Sigmoid colon (tissue), 7 donors: Measurements from ENCODE around the gene MAGI2. TPM values are rescaled to one million over a fixed set of nuclear protein-coding genes. Genes with fewer than 3 reads are reported as not detected.

Experiments
- DNase-seq: peaks from one replicate; pipeline ENCODE4 v3.0.0-alpha.2; 2019
- H3K27ac ChIP-seq, 4 donors: fragments of 200-600 bp; sonication (generic); one replicate each; pipeline ENCODE4 v1.5.1; 2016 to 2019; ENCODE audit warnings: mild to moderate bottlenecking in 1 of 4
- H3K27me3 ChIP-seq, 3 donors: fragments of 200-600 bp; sonication (generic); one replicate each; pipeline ENCODE4 v1.5.1; 2019; ENCODE audit warnings: mild to moderate bottlenecking in 1 of 3
- H3K36me3 ChIP-seq, 4 donors: fragments of 200-600 bp; sonication (generic); one replicate each; pipeline ENCODE4 v1.5.1; 2016 to 2019
- H3K4me1 ChIP-seq, 4 donors: fragments of 200-600 bp; sonication (generic); one replicate each; pipeline ENCODE4 v1.5.1; 2017 to 2019
- H3K4me3 ChIP-seq, 4 donors: fragments of 200-600 bp; sonication (generic); one replicate each; pipeline ENCODE4 v1.5.1; 2017 to 2019; ENCODE audit warnings: mild to moderate bottlenecking in 2 of 4, moderate library complexity in 1 of 4
- H3K9me3 ChIP-seq, 4 donors: fragments of 200-600 bp in 3 of 4; sonication (generic) in 3 of 4; one replicate each; pipeline versions ENCODE4 v1.5.1 to v1.6.1; 2013 to 2019
- CTCF ChIP-seq, 4 experiments: fragments of 450-650 bp in 3 of 4; fragments of 200-600 bp in 1 of 4; IDR thresholded peaks; one replicate each; pipeline ENCODE4 v1.5.1; 2016 to 2019; ENCODE audit warnings: antibody characterized with exemption in 4 of 4, mild to moderate bottlenecking in 3 of 4, moderate library complexity in 2 of 4
- EP300 ChIP-seq, 4 donors: sonication (generic); formaldehyde crosslinking; IDR thresholded peaks; one replicate each; pipeline ENCODE4 v1.6.1; 2017; ENCODE audit warnings: antibody characterized with exemption in 4 of 4
- POLR2A ChIP-seq, 2 donors: fragments of 450-650 bp; IDR thresholded peaks; one replicate each; pipeline ENCODE4 v1.6.1; 2016; ENCODE audit warnings: antibody characterized with exemption in 2 of 2, mild to moderate bottlenecking in 2 of 2, moderate library complexity in 2 of 2
- POLR2AphosphoS5 ChIP-seq, 4 donors: sonication (generic); formaldehyde crosslinking; IDR thresholded peaks; one replicate each; pipeline ENCODE4 v1.6.1; 2017; ENCODE audit warnings: antibody characterized with exemption in 4 of 4
- WGBS, 2 donors: extraction: QIAGEN DNeasy Blood & Tissue Kit; methylation state at CpG; one replicate each; pipeline ENCODE4 v1.1.7; 2013; 5-methylcytosine and 5-hydroxymethylcytosine counted together
- intact Hi-C: fragments of 100-400 bp; cut with DNase I; formaldehyde crosslinking; loops from one replicate; pipeline ENCODE4 v1.15.1; 2023
- polyA plus RNA-seq, 3 donors: library from polyadenylated mRNA; stranded (reverse); fragments of 200-250 nt; gene quantifications; one replicate each; pipeline ENCODE4 v1.2.3, GENCODE V29; 2013
- total RNA-seq, 4 donors: library from RNA; depleted of rRNA; stranded (reverse); fragments of >200 nt; gene quantifications; one replicate each; pipeline ENCODE4 v1.1.0, GENCODE V29; 2016
- donor health status: healthy with polysubstance abuse.
- donor health status: Bipolar disorder and iron deficiency.
- donor health status: healthy.

The MAGI2 gene
- total and polyA plus RNA-seq, 7 donors = 0.69 to 26.9 (median 14.7) TPM

- DNase-seq = no peak
- intact Hi-C loops = no loop called here
- 86 to 91% methylated on average over 2 of the region's 2 CpGs for WGBS, 2 donors
Measured at GRCh38 chr7:78395298-78396036, 1058.0 kb downstream of the MAGI2 start.

GRCh38 chr7:78389022-78389421, 1064.4 kb downstream of the MAGI2 start:
- Histone ChIP-seq H3K27ac (no peak overlapping the region), H3K36me3 (no peaks in the 10 kb centered on the region), H3K4me3 (no peak overlapping the region), H3K9me3 (no peaks in the 10 kb centered on the region), H3K4me1 (peaks cover 0 to 14% (median 5%) of the 10 kb centered on the region in 4 donors), H3K27me3 (no peaks in the 10 kb centered on the region)
- intact Hi-C loops = no loop called here
- WGBS, 2 donors = 73 to 77% methylated on average over 4 of the region's 4 CpGs
- TF ChIP-seq EP300 (IDR thresholded peaks at IDR 0.05) = no peak
- TF ChIP-seq CTCF (IDR thresholded peaks at IDR 0.05) = no peak
- no peak for TF ChIP-seq POLR2AphosphoS5 (IDR thresholded peaks at IDR 0.05)
- no peak for TF ChIP-seq POLR2A (IDR thresholded peaks at IDR 0.05)
- DNase-seq = no peak

More at GRCh38 chr7:78395298-78396036, 1058.0 kb downstream of the MAGI2 start:
- Histone ChIP-seq H3K36me3 (no peaks in the 10 kb centered on the region), H3K9me3 (no peaks in the 10 kb centered on the region), H3K4me3 (no peak overlapping the region), H3K27ac (no peak overlapping the region), H3K4me1 (no peaks in the 10 kb centered on the region), H3K27me3 (no peaks in the 10 kb centered on the region)
- TF ChIP-seq CTCF (IDR thresholded peaks at IDR 0.05) (no peak), POLR2A (IDR thresholded peaks at IDR 0.05) (no peak)

GRCh38 chr7:78386520-78386919, 1066.9 kb downstream of the MAGI2 start:
- no peak for DNase-seq
- no peak overlapping the region for H3K27ac ChIP-seq
- intact Hi-C loops = no loop called here
- no peaks in the 10 kb centered on the region for H3K9me3 ChIP-seq
- TF ChIP-seq EP300 (IDR thresholded peaks at IDR 0.05) = no peak
- no peak for TF ChIP-seq CTCF (IDR thresholded peaks at IDR 0.05)
- TF ChIP-seq POLR2A (IDR thresholded peaks at IDR 0.05) = no peak
- no peak for TF ChIP-seq POLR2AphosphoS5 (IDR thresholded peaks at IDR 0.05)
- peaks cover 0 to 14% (median 5%) of the 10 kb centered on the region in 4 donors for H3K4me1 ChIP-seq
- H3K27me3 ChIP-seq = no peaks in the 10 kb centered on the region
- WGBS, 2 donors = 74 to 80% methylated on average over 2 of the region's 2 CpGs
- H3K36me3 ChIP-seq = no peaks in the 10 kb centered on the region
- no peak overlapping the region for H3K4me3 ChIP-seq

- TF ChIP-seq POLR2A (IDR thresholded peaks at IDR 0.05) (no peak), EP300 (IDR thresholded peaks at IDR 0.05) (no peak), CTCF (IDR thresholded peaks at IDR 0.05) (no peak), POLR2AphosphoS5 (IDR thresholded peaks at IDR 0.05) (no peak)
- 74% methylated on average over 4 of the region's 4 CpGs for WGBS, 2 donors
- no peaks in the 10 kb centered on the region for H3K9me3 ChIP-seq
- H3K4me1 ChIP-seq = peaks cover 0 to 14% (median 9%) of the 10 kb centered on the region in 4 donors
- no peaks in the 10 kb centered on the region for H3K27me3 ChIP-seq
- intact Hi-C loops = no loop called here
- DNase-seq = no peak
- H3K36me3 ChIP-seq = no peaks in the 10 kb centered on the region
- no peak overlapping the region for H3K4me3 ChIP-seq
- no peak overlapping the region for H3K27ac ChIP-seq
Measured at GRCh38 chr7:78383096-78383880, 1070.2 kb downstream of the MAGI2 start.
